Astrocyte of the cerebellum (primary cell): Measurements from ENCODE around the gene TGFBR1.

Experiments used
- DNase-seq: peaks from one replicate; pipeline ENCODE4 v3.0.0-alpha.2; 2011; ENCODE audit warnings: low read depth
- H3K4me3 ChIP-seq: 2 replicates; pipeline ENCODE4 v1.5.1; 2011; ENCODE audit warnings: mild to moderate bottlenecking, low read depth, low read length, moderate library complexity
- CTCF ChIP-seq: IDR thresholded peaks from 2 replicates; pipeline ENCODE4 v1.5.1; 2012; ENCODE audit warnings: low read length, low read depth, moderate library complexity, mild to moderate bottlenecking; ENCODE audit errors: missing control alignments
- in situ Hi-C: cut with HindIII; loops from 2 replicates; pipeline ENCODE4 v1.10.0; 2017; ENCODE audit warnings: low sequenced_read_pairs

Gene TGFBR1

GRCh38 chr9:99104459-99105151 lies at the start of gene TGFBR1:
Gene TGFBR1, plus strand, starts transcription at chr9:99105113. Its CDS starts 93 bp downstream, at chr9:99105206.
- TF ChIP-seq CTCF, result peak; percentile 9
- DNase-seq, result peak; percentile 72
- in situ Hi-C loops, result no loop called here
- peak within 1 kb of the TSS; percentile 64 for H3K4me3 ChIP-seq

GRCh38 chr9:99055384-99055783 lies 49.5 kb upstream of the TGFBR1 start:
- peak; percentile 26 for DNase-seq
- in situ Hi-C loops, result no loop called here
- no peak for TF ChIP-seq CTCF
- no peak overlapping the region for H3K4me3 ChIP-seq

- no peak overlapping the region for H3K4me3 ChIP-seq
- in situ Hi-C loops, result no loop called here
- no peak for DNase-seq
- no peak for TF ChIP-seq CTCF
Measured at GRCh38 chr9:99056186-99056585, 48.7 kb upstream of the TGFBR1 start.

- in situ Hi-C loops, result no loop called here
- no peak for TF ChIP-seq CTCF
- peak; percentile 47 for DNase-seq
- H3K4me3 ChIP-seq, result no peak overlapping the region
Measured at GRCh38 chr9:99056886-99057664, 47.8 kb upstream of the TGFBR1 start.

- TF ChIP-seq CTCF, result no peak
- no peak overlapping the region for H3K4me3 ChIP-seq
- in situ Hi-C loops, result no loop called here
- peak; percentile 95 for DNase-seq
Measured at GRCh38 chr9:99057665-99058625, 47.0 kb upstream of the TGFBR1 start.
